Measurements from ENCODE around the gene CD200. TPM values are rescaled to one million over a fixed set of nuclear protein-coding genes. Genes with fewer than 3 reads are reported as not detected.

CD200 gene
- total RNA-seq, 1 experiment from 2014 or later: not detected

- H3K9me3 ChIP-seq (ENCODE audit: low read length): peaks cover 2% of the 10 kb centered on the region; the same call in 1 of the 2 replicates
- no peaks in the 10 kb centered on the region for H3K79me2 ChIP-seq (ENCODE audit: low read length)
- no peaks in the 10 kb centered on the region for H3K9me2 ChIP-seq (replicated peaks; ENCODE audit: insufficient read depth, low read length)
- H2AFZ ChIP-seq (ENCODE audit: low read length): no peak overlapping the region
- no peak overlapping the region for H3K4me3 ChIP-seq (ENCODE audit: low read length)
- H3K4me2 ChIP-seq (ENCODE audit: low read depth, low read length, poor library complexity, severe bottlenecking): no peak overlapping the region
- H3K36me3 ChIP-seq (ENCODE audit: insufficient read depth, low read length): no peaks in the 10 kb centered on the region
- H4K20me1 ChIP-seq (ENCODE audit: insufficient read depth, low read depth, low read length): no peaks in the 10 kb centered on the region
- H3K27me3 ChIP-seq (ENCODE audit: low read length): no peaks in the 10 kb centered on the region
- no peaks in the 10 kb centered on the region for H3K4me1 ChIP-seq (ENCODE audit: low read length)
- no peak for DNase-seq
- no peak overlapping the region for H3K9ac ChIP-seq (ENCODE audit: low read length)
- no peak overlapping the region for H3K27ac ChIP-seq (ENCODE audit: low read length)
These were observed 58.1 kb downstream of the CD200 start for GRCh38 chr3:112390783-112391641.

DNA sequence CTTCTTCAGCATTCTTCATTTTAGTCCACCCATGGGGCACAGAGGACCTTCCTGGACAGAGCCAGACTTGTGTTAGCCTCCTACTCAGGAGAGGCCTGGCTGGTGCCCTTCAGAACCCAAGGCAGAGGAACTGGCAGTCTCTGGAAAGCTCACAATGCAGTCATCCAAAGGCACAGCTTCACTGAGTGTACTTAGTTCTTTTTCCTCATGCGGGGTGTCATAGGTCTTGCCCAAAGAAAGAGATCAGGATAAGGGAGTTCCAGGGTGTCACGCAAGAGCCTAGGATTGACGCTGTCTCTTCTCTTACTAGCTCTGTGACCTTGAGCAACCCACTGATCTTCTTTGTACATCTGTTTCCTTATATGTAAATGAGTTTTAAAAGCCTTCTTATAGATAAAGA, 58.7 kb downstream of the CD200 start:
- Histone ChIP-seq H3K9ac (ENCODE audit: low read length) (no peak overlapping the region), H4K20me1 (ENCODE audit: insufficient read depth, low read depth, low read length) (no peaks in the 10 kb centered on the region), H3K4me3 (ENCODE audit: low read length) (no peak overlapping the region), H2AFZ (ENCODE audit: low read length) (no peak overlapping the region), H3K27me3 (ENCODE audit: low read length) (no peaks in the 10 kb centered on the region), H3K36me3 (ENCODE audit: insufficient read depth, low read length) (no peaks in the 10 kb centered on the region), H3K4me1 (ENCODE audit: low read length) (no peaks in the 10 kb centered on the region), H3K9me2 (replicated peaks; ENCODE audit: insufficient read depth, low read length) (no peaks in the 10 kb centered on the region), H3K4me2 (ENCODE audit: low read depth, low read length, poor library complexity, severe bottlenecking) (no peak overlapping the region), H3K79me2 (ENCODE audit: low read length) (no peaks in the 10 kb centered on the region), H3K9me3 (ENCODE audit: low read length) (peaks cover 2% of the 10 kb centered on the region; the same call in 1 of the 2 replicates), H3K27ac (ENCODE audit: low read length) (no peak overlapping the region)
- DNase-seq: no peak

DNA sequence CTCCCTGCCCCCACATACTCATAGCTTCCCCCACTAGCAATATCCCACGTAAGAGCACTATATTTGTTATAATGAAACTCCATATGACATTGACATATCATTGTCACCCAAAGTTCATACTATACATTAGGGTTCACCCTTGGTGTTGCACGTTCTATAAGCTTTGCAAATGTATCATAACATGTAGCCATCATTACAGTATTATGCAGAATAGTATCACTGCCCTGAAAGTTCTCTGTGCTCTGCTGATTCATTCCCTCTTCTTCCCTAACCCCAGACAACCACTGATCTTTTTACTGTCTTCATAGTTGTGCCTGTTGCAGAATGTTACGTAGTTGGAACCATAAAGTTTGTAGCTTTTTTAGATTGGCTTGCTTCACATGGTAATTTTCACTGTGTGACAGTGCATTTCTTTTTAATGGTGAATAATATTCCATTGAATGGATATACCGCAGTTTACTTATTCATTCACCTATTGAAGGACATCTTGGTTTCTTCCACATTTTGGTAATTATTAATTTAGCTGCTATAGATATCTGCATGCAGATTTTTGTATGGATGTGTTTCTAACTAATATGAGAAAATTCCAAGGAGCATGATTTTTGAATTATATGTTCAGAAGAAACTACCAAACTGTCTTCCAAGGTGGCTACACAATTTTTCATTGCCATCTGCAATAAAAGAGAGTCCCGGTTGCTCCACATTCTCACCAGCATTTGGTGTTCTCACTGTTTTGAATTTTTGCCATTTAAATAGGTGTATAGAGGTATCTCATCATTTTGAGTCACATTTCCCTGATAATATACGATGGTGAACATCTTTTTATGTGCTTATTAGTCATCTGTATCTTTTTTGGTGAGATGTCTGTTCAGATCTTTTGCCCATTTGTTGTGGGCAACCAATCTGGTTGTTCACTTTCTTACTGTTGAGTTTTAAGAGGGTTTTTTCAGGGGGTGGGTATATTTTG, 59.7 kb downstream of the CD200 start:
- no peaks in the 10 kb centered on the region for H3K9me2 ChIP-seq (replicated peaks; ENCODE audit: insufficient read depth, low read length)
- no peaks in the 10 kb centered on the region for H3K4me1 ChIP-seq (ENCODE audit: low read length)
- no peak for DNase-seq
- H2AFZ ChIP-seq (ENCODE audit: low read length): no peak overlapping the region
- H3K4me2 ChIP-seq (ENCODE audit: low read depth, low read length, poor library complexity, severe bottlenecking): no peak overlapping the region
- no peak overlapping the region for H3K27ac ChIP-seq (ENCODE audit: low read length)
- peaks cover 2% of the 10 kb centered on the region; the same call in 1 of the 2 replicates for H3K9me3 ChIP-seq (ENCODE audit: low read length)
- H3K9ac ChIP-seq (ENCODE audit: low read length): no peak overlapping the region
- no peaks in the 10 kb centered on the region for H4K20me1 ChIP-seq (ENCODE audit: insufficient read depth, low read depth, low read length)
- H3K36me3 ChIP-seq (ENCODE audit: insufficient read depth, low read length): no peaks in the 10 kb centered on the region
- no peak overlapping the region for H3K4me3 ChIP-seq (ENCODE audit: low read length)
- H3K79me2 ChIP-seq (ENCODE audit: low read length): no peaks in the 10 kb centered on the region
- no peaks in the 10 kb centered on the region for H3K27me3 ChIP-seq (ENCODE audit: low read length)

DNA sequence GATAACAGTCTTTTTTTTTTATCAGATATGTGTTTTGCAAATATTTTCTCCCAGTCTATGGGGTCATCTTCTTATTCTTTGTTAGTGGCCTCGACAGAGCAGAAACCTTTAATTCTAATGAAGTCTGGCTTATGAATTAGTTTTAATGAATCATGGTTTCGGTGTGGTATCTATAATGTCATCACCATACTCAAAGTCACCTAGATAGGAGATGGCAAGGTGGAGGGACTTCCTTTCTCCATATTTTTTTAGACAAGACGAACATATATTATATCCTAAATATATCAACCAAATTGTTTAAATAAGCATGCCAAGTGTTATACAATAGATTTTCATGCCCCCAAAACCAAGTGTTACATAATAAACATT, 60.4 kb downstream of the CD200 start:
- H3K9me2 ChIP-seq (replicated peaks; ENCODE audit: insufficient read depth, low read length): no peaks in the 10 kb centered on the region
- no peaks in the 10 kb centered on the region for H3K36me3 ChIP-seq (ENCODE audit: insufficient read depth, low read length)
- no peak overlapping the region for H2AFZ ChIP-seq (ENCODE audit: low read length)
- DNase-seq: no peak
- H4K20me1 ChIP-seq (ENCODE audit: insufficient read depth, low read depth, low read length): no peaks in the 10 kb centered on the region
- peaks cover 2% of the 10 kb centered on the region; the same call in 1 of the 2 replicates for H3K9me3 ChIP-seq (ENCODE audit: low read length)
- no peaks in the 10 kb centered on the region for H3K79me2 ChIP-seq (ENCODE audit: low read length)
- no peaks in the 10 kb centered on the region for H3K4me1 ChIP-seq (ENCODE audit: low read length)
- H3K27me3 ChIP-seq (ENCODE audit: low read length): no peaks in the 10 kb centered on the region
- H3K27ac ChIP-seq (ENCODE audit: low read length): no peak overlapping the region
- H3K4me3 ChIP-seq (ENCODE audit: low read length): no peak overlapping the region
- no peak overlapping the region for H3K9ac ChIP-seq (ENCODE audit: low read length)
- no peak overlapping the region for H3K4me2 ChIP-seq (ENCODE audit: low read depth, low read length, poor library complexity, severe bottlenecking)

- H3K4me1 ChIP-seq (ENCODE audit: low read length): no peaks in the 10 kb centered on the region
- H3K79me2 ChIP-seq (ENCODE audit: low read length): no peaks in the 10 kb centered on the region
- no peak overlapping the region for H3K27ac ChIP-seq (ENCODE audit: low read length)
- H3K27me3 ChIP-seq (ENCODE audit: low read length): no peaks in the 10 kb centered on the region
- H3K9me3 ChIP-seq (ENCODE audit: low read length): peaks cover 2% of the 10 kb centered on the region; the same call in 1 of the 2 replicates
- H2AFZ ChIP-seq (ENCODE audit: low read length): no peak overlapping the region
- H3K4me2 ChIP-seq (ENCODE audit: low read depth, low read length, poor library complexity, severe bottlenecking): no peak overlapping the region
- no peak for DNase-seq
- H3K9me2 ChIP-seq (replicated peaks; ENCODE audit: insufficient read depth, low read length): no peaks in the 10 kb centered on the region
- H3K9ac ChIP-seq (ENCODE audit: low read length): no peak overlapping the region
- no peaks in the 10 kb centered on the region for H3K36me3 ChIP-seq (ENCODE audit: insufficient read depth, low read length)
- H4K20me1 ChIP-seq (ENCODE audit: insufficient read depth, low read depth, low read length): no peaks in the 10 kb centered on the region
- H3K4me3 ChIP-seq (ENCODE audit: low read length): no peak overlapping the region
These were observed 61.2 kb downstream of the CD200 start for GRCh38 chr3:112394003-112394640.

GRCh38 chr3:112395181-112395895, 62.4 kb downstream of the CD200 start:
- H3K79me2 ChIP-seq (ENCODE audit: low read length): no peaks in the 10 kb centered on the region
- H3K9me3 ChIP-seq (ENCODE audit: low read length): peaks cover 2% of the 10 kb centered on the region; the same call in 1 of the 2 replicates
- H3K4me1 ChIP-seq (ENCODE audit: low read length): no peaks in the 10 kb centered on the region
- no peaks in the 10 kb centered on the region for H3K9me2 ChIP-seq (replicated peaks; ENCODE audit: insufficient read depth, low read length)
- H3K4me3 ChIP-seq (ENCODE audit: low read length): no peak overlapping the region
- DNase-seq: no peak
- H3K4me2 ChIP-seq (ENCODE audit: low read depth, low read length, poor library complexity, severe bottlenecking): no peak overlapping the region
- H3K27ac ChIP-seq (ENCODE audit: low read length): no peak overlapping the region
- no peaks in the 10 kb centered on the region for H4K20me1 ChIP-seq (ENCODE audit: insufficient read depth, low read depth, low read length)
- no peaks in the 10 kb centered on the region for H3K36me3 ChIP-seq (ENCODE audit: insufficient read depth, low read length)
- no peaks in the 10 kb centered on the region for H3K27me3 ChIP-seq (ENCODE audit: low read length)
- no peak overlapping the region for H3K9ac ChIP-seq (ENCODE audit: low read length)
- no peak overlapping the region for H2AFZ ChIP-seq (ENCODE audit: low read length)

- no peaks in the 10 kb centered on the region for H3K79me2 ChIP-seq (ENCODE audit: low read length)
- no peak overlapping the region for H3K4me2 ChIP-seq (ENCODE audit: low read depth, low read length, poor library complexity, severe bottlenecking)
- H3K9me2 ChIP-seq (replicated peaks; ENCODE audit: insufficient read depth, low read length): no peaks in the 10 kb centered on the region
- H4K20me1 ChIP-seq (ENCODE audit: insufficient read depth, low read depth, low read length): no peaks in the 10 kb centered on the region
- peaks cover 2% of the 10 kb centered on the region; the same call in 1 of the 2 replicates for H3K9me3 ChIP-seq (ENCODE audit: low read length)
- no peaks in the 10 kb centered on the region for H3K36me3 ChIP-seq (ENCODE audit: insufficient read depth, low read length)
- H3K4me1 ChIP-seq (ENCODE audit: low read length): no peaks in the 10 kb centered on the region
- H3K27me3 ChIP-seq (ENCODE audit: low read length): no peaks in the 10 kb centered on the region
- H2AFZ ChIP-seq (ENCODE audit: low read length): no peak overlapping the region
- DNase-seq: no peak
- no peak overlapping the region for H3K4me3 ChIP-seq (ENCODE audit: low read length)
- no peak overlapping the region for H3K9ac ChIP-seq (ENCODE audit: low read length)
- H3K27ac ChIP-seq (ENCODE audit: low read length): no peak overlapping the region
These were observed 62.9 kb downstream of the CD200 start for GRCh38 chr3:112395896-112396290.
